ENCODE data around the gene TNK2. TPM values are rescaled to one million over a fixed set of nuclear protein-coding genes. Genes with fewer than 3 reads are reported as not detected.

The TNK2 gene
- total RNA-seq, 4 donors from 2014 or later = 10.2 to 21.1 (median 12.7) TPM

GRCh38 chr3:195844671-195845218, 63.6 kb downstream of the TNK2 start:
- Histone ChIP-seq H3K4me1 (no peaks in the 10 kb centered on the region), H3K27ac (no peak overlapping the region), H3K4me3 (replicated peaks in 1 of 3) (no peak overlapping the region), H3K27me3 (no peaks in the 10 kb centered on the region), H3K9me3 (no peaks in the 10 kb centered on the region), H3K36me3 (no peaks in the 10 kb centered on the region)
- TF ChIP-seq CTCF (IDR thresholded peaks at IDR 0.05) (no peak), POLR2A (IDR thresholded peaks at IDR 0.05) (no peak)
- DNase-seq = no peak
- WGBS, 2 donors = 89 to 92% methylated on average over 7 of the region's 7 CpGs
- intact Hi-C loops (cut with DNase I) = no loop called here

GRCh38 chr3:195839260-195840010, 68.9 kb downstream of the TNK2 start:
- 53 to 58% methylated on average over 16 to 19 of the region's 19 CpGs for WGBS, 2 donors
- DNase-seq = no peak
- Histone ChIP-seq H3K4me3 (replicated peaks in 1 of 3) (no peak overlapping the region), H3K4me1 (no peaks in the 10 kb centered on the region), H3K27me3 (no peaks in the 10 kb centered on the region), H3K9me3 (no peaks in the 10 kb centered on the region), H3K36me3 (no peaks in the 10 kb centered on the region), H3K27ac (no peak overlapping the region)
- intact Hi-C loops (cut with DNase I) = no loop called here
- no peak for TF ChIP-seq CTCF (IDR thresholded peaks at IDR 0.05)

DNA sequence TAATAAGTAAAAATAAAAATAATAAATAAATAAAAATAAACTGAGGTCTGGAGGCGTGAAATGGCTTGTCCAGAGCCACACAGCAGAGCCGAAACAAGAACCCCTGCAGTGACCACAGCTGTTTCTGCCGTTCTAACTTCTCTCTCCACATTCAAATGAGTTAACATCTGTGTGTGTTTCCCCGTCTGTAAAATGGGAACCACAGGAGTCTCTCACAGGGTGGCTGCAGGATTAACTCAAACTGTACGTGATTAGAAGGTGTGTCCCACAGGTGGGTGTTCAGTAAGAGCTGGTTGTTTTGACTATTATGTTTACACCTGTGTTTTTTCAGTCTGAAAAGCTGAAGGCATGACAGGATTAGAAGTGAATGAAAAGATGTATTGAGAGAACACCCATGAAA, 69.6 kb downstream of the TNK2 start:
- no peak for DNase-seq
- intact Hi-C loops (cut with DNase I) = no loop called here

GRCh38 chr3:195836476-195837135, 71.7 kb downstream of the TNK2 start:
- TF ChIP-seq CTCF (IDR thresholded peaks at IDR 0.05) (no peak), POLR2A (IDR thresholded peaks at IDR 0.05) (no peak)
- H3K9me3 ChIP-seq = no peaks in the 10 kb centered on the region
- H3K4me1 ChIP-seq = no peaks in the 10 kb centered on the region
- DNase-seq = no peak
- H3K36me3 ChIP-seq = no peaks in the 10 kb centered on the region
- no peak overlapping the region for H3K27ac ChIP-seq
- no peak overlapping the region for H3K4me3 ChIP-seq (replicated peaks in 1 of 3)
- intact Hi-C loops (cut with DNase I) = no loop called here
- 85 to 86% methylated on average over 14 of the region's 14 CpGs for WGBS, 2 donors
- no peaks in the 10 kb centered on the region for H3K27me3 ChIP-seq

More for the DNA sequence above, 69.6 kb downstream of the TNK2 start:
- no peak overlapping the region for H3K27ac ChIP-seq
- H3K36me3 ChIP-seq = no peaks in the 10 kb centered on the region
- no peaks in the 10 kb centered on the region for H3K4me1 ChIP-seq
- H3K27me3 ChIP-seq = no peaks in the 10 kb centered on the region
- no peaks in the 10 kb centered on the region for H3K9me3 ChIP-seq
- no peak overlapping the region for H3K4me3 ChIP-seq (replicated peaks in 1 of 3)
- 82 to 86% methylated on average over 5 of the region's 5 CpGs for WGBS, 2 donors
- TF ChIP-seq CTCF (IDR thresholded peaks at IDR 0.05) (no peak), POLR2A (IDR thresholded peaks at IDR 0.05) (no peak)

DNA sequence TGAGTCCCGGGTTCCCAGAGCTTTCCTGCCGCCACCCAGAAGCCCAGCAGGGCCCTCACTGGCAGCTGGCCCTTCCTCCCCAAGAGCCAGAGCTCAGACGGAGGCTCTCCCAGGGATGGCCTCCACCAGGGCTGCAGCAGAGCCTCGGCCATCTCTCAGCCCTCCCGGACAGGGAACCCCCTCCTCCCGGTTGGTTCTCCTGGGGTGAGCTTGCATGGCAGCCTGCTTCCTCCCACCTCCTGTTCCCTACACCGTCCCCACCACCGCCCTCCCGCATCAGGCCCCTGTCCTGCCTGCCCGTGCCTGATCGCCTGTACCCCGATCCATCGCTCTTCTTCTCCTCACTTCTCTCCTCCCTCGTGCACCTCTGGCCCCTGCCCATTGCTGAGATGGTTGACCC, 72.6 kb downstream of the TNK2 start:
- Histone ChIP-seq H3K4me1 (no peaks in the 10 kb centered on the region), H3K36me3 (no peaks in the 10 kb centered on the region), H3K9me3 (no peaks in the 10 kb centered on the region), H3K27ac (no peak overlapping the region), H3K27me3 (no peaks in the 10 kb centered on the region), H3K4me3 (replicated peaks in 1 of 3) (no peak overlapping the region)
- intact Hi-C loops (cut with DNase I) = no loop called here
- DNase-seq = no peak
- TF ChIP-seq CTCF (IDR thresholded peaks at IDR 0.05) = no peak
- no peak for TF ChIP-seq POLR2A (IDR thresholded peaks at IDR 0.05)
- WGBS, 2 donors = 90 to 93% methylated on average over 12 to 13 of the region's 14 CpGs

All from thyroid gland (tissue), 4 donors.